Hematopoietic multipotent progenitor cell treated with erythropoietin and hydrocortisone succinate and interleukin-3 and kit ligand, for 6 days (in vitro differentiated cells): ENCODE data around the gene EPC2.
"Not testable (repeated sequence)": the region's sequence is repeated elsewhere in the genome, so short reads cannot be mapped to it uniquely, and the experiment has no call there.

Source experiments
- DNase-seq: peaks from one replicate; pipeline ENCODE4 v3.0.0-alpha.2; 2015

Gene EPC2

GRCh38 chr2:148642891-148643416 is 1.6 kb upstream of the EPC2 start:
- peak; percentile 19 for DNase-seq

- DNase-seq: peak; percentile 7
These were observed 1.1 kb upstream of the EPC2 start for GRCh38 chr2:148643421-148643820.

- peak; percentile 95 for DNase-seq
These were observed 460 bp downstream of the EPC2 start for GRCh38 chr2:148644883-148645538.

GRCh38 chr2:148645539-148646230 is 1.1 kb downstream of the EPC2 start:
- DNase-seq: peak; percentile 92

- DNase-seq: no peak
These were observed 1.6 kb downstream of the EPC2 start for GRCh38 chr2:148646231-148646559.

- not testable (repeated sequence) for DNase-seq
These were observed 3.2 kb downstream of the EPC2 start for GRCh38 chr2:148647711-148648110.

GRCh38 chr2:148649936-148650335 is 5.4 kb downstream of the EPC2 start:
- no peak for DNase-seq

GRCh38 chr2:148650881-148651280 is 6.3 kb downstream of the EPC2 start:
- DNase-seq: no peak

GRCh38 chr2:148651972-148652371 is 7.4 kb downstream of the EPC2 start:
- no peak for DNase-seq

- peak; percentile 57 for DNase-seq
These were observed 8.9 kb downstream of the EPC2 start for GRCh38 chr2:148653437-148653836.

GRCh38 chr2:148654435-148654834 is 9.9 kb downstream of the EPC2 start:
- no peak for DNase-seq

GRCh38 chr2:148656516-148656915 is 12.0 kb downstream of the EPC2 start:
- DNase-seq: no peak

- peak; percentile 35 for DNase-seq
These were observed 14.5 kb downstream of the EPC2 start for GRCh38 chr2:148658807-148659722.

- peak; percentile 15 for DNase-seq
These were observed 16.4 kb downstream of the EPC2 start for GRCh38 chr2:148660999-148661398.

- DNase-seq: not testable (repeated sequence)
These were observed 17.8 kb downstream of the EPC2 start for GRCh38 chr2:148662332-148662731.

GRCh38 chr2:148664229-148664628 is 19.7 kb downstream of the EPC2 start:
- no peak for DNase-seq

GRCh38 chr2:148666555-148666954 is 22.0 kb downstream of the EPC2 start:
- no peak for DNase-seq

GRCh38 chr2:148667113-148667836 is 22.7 kb downstream of the EPC2 start:
- DNase-seq: no peak

GRCh38 chr2:148670773-148671172 is 26.2 kb downstream of the EPC2 start:
- DNase-seq: no peak

- peak; percentile 68 for DNase-seq
These were observed 29.8 kb downstream of the EPC2 start for GRCh38 chr2:148674063-148675020.

GRCh38 chr2:148675708-148676107 is 31.2 kb downstream of the EPC2 start:
- DNase-seq: no peak
